HG03196 (cell line): ENCODE results near the gene PORCN.
"Not testable (repeated sequence)": the region's sequence is repeated elsewhere in the genome, so short reads cannot be mapped to it uniquely, and the experiment has no call there.

ENCODE experiments used
- ATAC-seq: cut with Tn5 transposase; IDR thresholded peaks from one replicate; pipeline ENCODE4 v1.9.1; 2021; ENCODE audit not compliant: unreplicated experiment

The PORCN gene

GRCh38 chrX:48539345-48540027, 30.7 kb downstream of the PORCN start, which contains the start of gene TBC1D25:
TSS of gene TBC1D25 (plus strand) at chrX:48539714. CDS start at chrX:48539798, 84 bp downstream.
- ATAC-seq, result peak; percentile 73

- peak; percentile 24 for ATAC-seq
Measured at GRCh38 chrX:48540028-48540375, 31.2 kb downstream of the PORCN start.

GRCh38 chrX:48540480-48540879, 31.7 kb downstream of the PORCN start:
- ATAC-seq, result no peak

- no peak for ATAC-seq
Measured at GRCh38 chrX:48541140-48541814, 32.5 kb downstream of the PORCN start.

GRCh38 chrX:48548871-48549270, 40.1 kb downstream of the PORCN start:
- ATAC-seq, result no peak

GRCh38 chrX:48555731-48556325, 47.0 kb downstream of the PORCN start:
- not testable (repeated sequence) for ATAC-seq

GRCh38 chrX:48558271-48558670, 49.5 kb downstream of the PORCN start:
- no peak for ATAC-seq

GRCh38 chrX:48559636-48560035, 50.8 kb downstream of the PORCN start:
- ATAC-seq, result no peak

- no peak for ATAC-seq
Measured at GRCh38 chrX:48560056-48560455, 51.3 kb downstream of the PORCN start.

- no peak for ATAC-seq
Measured at GRCh38 chrX:48560681-48561080, 51.9 kb downstream of the PORCN start.

- ATAC-seq, result no peak
Measured at GRCh38 chrX:48569958-48570357, 61.2 kb downstream of the PORCN start.
